Adrenal gland (tissue), 12 donors: ENCODE measurements around the gene ITGA2. TPM values are rescaled to one million over a fixed set of nuclear protein-coding genes. Genes with fewer than 3 reads are reported as not detected.

ENCODE experiments used
- DNase-seq, 7 donors: peaks; one replicate each; pipeline ENCODE4 v3.0.0-alpha.2; 2019 to 2020
- H3K27ac ChIP-seq, 5 donors: fragments of 200-600 bp; sonication (generic) in 4 of 5; 1 replicate in 3 of 5; 2 replicates in 2 of 5; pipeline versions ENCODE4 v1.5.1 to v1.8.0; 2016 to 2020; ENCODE audit warnings: mild to moderate bottlenecking in 1 of 5
- H3K27me3 ChIP-seq: fragments of 200-600 bp; 2 replicates; pipeline ENCODE4 v1.8.0; 2021
- H3K36me3 ChIP-seq, 2 donors: fragments of 200-600 bp; replicated peaks in 1 of 2; 1 replicate in 1 of 2; 2 replicates in 1 of 2; pipeline versions ENCODE4 v1.5.1 to v1.8.0; 2018 to 2022
- H3K4me1 ChIP-seq, 2 donors: fragments of 200-600 bp; replicated peaks in 1 of 2; 1 replicate in 1 of 2; 2 replicates in 1 of 2; pipeline versions ENCODE4 v1.5.1 to v1.8.0; 2018 to 2021
- H3K4me3 ChIP-seq, 4 donors: fragments of 200-600 bp; sonication (generic) in 3 of 4; one replicate each; pipeline ENCODE4 v1.5.1; 2016 to 2018
- H3K9me3 ChIP-seq, 3 donors: fragments of 200-600 bp; sonication (generic) in 1 of 3; replicated peaks in 1 of 3; 1 replicate in 2 of 3; 2 replicates in 1 of 3; pipeline versions ENCODE4 v1.5.1 to v1.8.0; 2016 to 2021
- CTCF ChIP-seq, 6 experiments: fragments of 450-650 bp in 4 of 6; fragments of 200-600 bp in 2 of 6; sonication (generic) in 1 of 6; IDR thresholded peaks; 1 replicate in 5 of 6; 2 replicates in 1 of 6; pipeline versions ENCODE4 v1.5.1 to v1.8.0; 2016 to 2021; ENCODE audit warnings: antibody characterized with exemption in 6 of 6, mild to moderate bottlenecking in 2 of 6, moderate library complexity in 1 of 6
- POLR2A ChIP-seq, 2 donors: fragments of 450-650 bp; IDR thresholded peaks; one replicate each; pipeline ENCODE4 v1.6.1; 2017; ENCODE audit warnings: antibody characterized with exemption in 2 of 2, mild to moderate bottlenecking in 2 of 2, moderate library complexity in 1 of 2
- WGBS, 4 donors: extraction: QIAGEN DNeasy Blood & Tissue Kit in 2 of 4; methylation state at CpG; one replicate each; pipeline versions ENCODE4 v1.1.5 to v1.1.7; 2013 to 2017; 5-methylcytosine and 5-hydroxymethylcytosine counted together
- intact Hi-C, 2 donors: fragments of 100-400 bp; cut with DNase I; formaldehyde crosslinking; loops; one replicate each; pipeline versions ENCODE4 v1.14.1 to v1.15.0; 2022 to 2023
- polyA plus RNA-seq, 3 donors: library from polyadenylated mRNA; stranded (reverse); fragments of 200-250 nt in 2 of 3; fragments of 350-450 nt in 1 of 3; fragmentation: Illumina TruSeq in 1 of 3; extraction: RNeasy Lipid Tissue Mini Kit (QIAGEN cat#74804) in 1 of 3; gene quantifications; one replicate each; pipeline ENCODE4 v1.2.3, GENCODE V29; 2013 to 2014
- total RNA-seq, 9 donors: library from RNA; depleted of rRNA in 4 of 9; stranded (reverse); fragments of >200 nt in 4 of 9; fragments of 120-200 nt in 1 of 9; fragmentation: NEBNext Ultra II Directional in 1 of 9; extraction: Animal tissue kit (Norgen Biotek cat#: 25700) in 1 of 9; gene quantifications; one replicate each; pipeline versions ENCODE4 v1.1.0 to v1.2.4, GENCODE V29; 2013 to 2023
- donor health status: healthy with polysubstance abuse.
- donor health status: Bipolar disorder and iron deficiency.
- donor health status: DM: yes; HTN: yes; CAD: no.
- donor health status: DM: no; HTN: no; CAD: no.
- donor health status: DM: no; HTN: no; CAD: no.
- donor health status: DM: yes; HTN: yes; CAD: no.

Gene ITGA2
- total and polyA plus RNA-seq, 12 donors: 1.8 to 127 (median 20.8) TPM

DNA sequence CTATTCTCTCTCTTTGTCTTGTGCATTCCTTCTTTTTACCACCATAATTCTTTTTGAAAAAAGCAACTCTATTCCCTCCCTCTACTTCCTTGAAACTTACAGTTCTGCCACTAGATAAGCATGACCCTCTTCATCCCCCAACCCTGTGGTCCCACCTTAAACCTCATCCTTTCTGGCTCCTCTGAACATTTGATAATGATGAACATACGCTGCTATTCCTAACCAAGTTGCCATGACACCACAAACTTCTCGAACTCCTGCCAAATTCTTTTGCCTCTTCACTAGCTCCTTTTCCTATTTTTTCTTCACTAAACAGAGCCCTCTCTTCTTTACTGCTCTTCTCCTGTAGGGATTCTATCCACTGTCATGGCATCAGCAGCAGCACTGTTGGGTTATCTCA lies 63.3 kb downstream of the ITGA2 start:
- no peak for TF ChIP-seq POLR2A (IDR thresholded peaks at IDR 0.05)
- no peak for TF ChIP-seq CTCF (IDR thresholded peaks at IDR 0.05)
- Histone ChIP-seq H3K4me1 (no peaks in the 10 kb centered on the region), H3K9me3 (no peaks in the 10 kb centered on the region), H3K4me3 (no peak overlapping the region), H3K27me3 (no peaks in the 10 kb centered on the region), H3K27ac (no peak overlapping the region), H3K36me3 (peaks cover 0 to 5% of the 10 kb centered on the region in 2 donors)
- intact Hi-C loops: no loop called here
- DNase-seq: no peak
- 82 to 90% (median 88%) methylated on average over 2 of the region's 2 CpGs for WGBS, 4 donors

DNA sequence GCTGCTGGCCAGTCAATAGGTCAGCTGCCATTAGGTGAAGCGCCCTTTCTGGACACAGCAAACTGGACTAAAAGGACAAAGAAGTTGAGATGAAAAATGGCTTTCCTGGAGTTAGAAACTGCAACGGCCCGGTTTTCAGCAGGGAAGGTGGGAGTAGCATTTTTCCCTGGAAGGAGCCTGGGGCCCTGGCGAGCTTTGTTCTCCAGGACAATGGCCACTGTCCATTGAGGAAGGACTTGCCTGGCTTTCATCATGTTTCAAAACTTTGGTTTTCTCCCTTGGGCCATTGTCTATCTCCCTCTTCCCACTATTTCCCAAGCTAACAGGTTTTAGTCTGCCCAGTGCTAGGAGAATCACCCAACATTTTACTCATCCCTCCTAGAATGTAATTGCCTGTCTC lies 64.2 kb downstream of the ITGA2 start:
- WGBS, 4 donors: 75 to 90% (median 89%) methylated on average over 4 of the region's 4 CpGs
- no peak for DNase-seq
- Histone ChIP-seq H3K27ac (no peak overlapping the region), H3K27me3 (no peaks in the 10 kb centered on the region), H3K36me3 (peaks cover 0 to 9% of the 10 kb centered on the region in 2 donors), H3K4me1 (no peaks in the 10 kb centered on the region), H3K4me3 (no peak overlapping the region), H3K9me3 (no peaks in the 10 kb centered on the region)
- intact Hi-C loops: no loop called here
- no peak for TF ChIP-seq CTCF (IDR thresholded peaks at IDR 0.05)
- TF ChIP-seq POLR2A (IDR thresholded peaks at IDR 0.05): no peak

- DNase-seq: no peak
- H3K4me3 ChIP-seq: no peak overlapping the region
- H3K27ac ChIP-seq: no peak overlapping the region
- H3K9me3 ChIP-seq: no peaks in the 10 kb centered on the region
- no peaks in the 10 kb centered on the region for H3K27me3 ChIP-seq
- H3K4me1 ChIP-seq: no peaks in the 10 kb centered on the region
- intact Hi-C loops: no loop called here
- peaks cover 0 to 14% of the 10 kb centered on the region in 2 donors for H3K36me3 ChIP-seq
- 73 to 88% (median 86%) methylated on average over 5 of the region's 5 CpGs for WGBS, 4 donors
- TF ChIP-seq POLR2A (IDR thresholded peaks at IDR 0.05) (no peak), CTCF (IDR thresholded peaks at IDR 0.05) (no peak)
These were observed 66.2 kb downstream of the ITGA2 start for GRCh38 chr5:53055365-53055764.

- DNase-seq: no peak
- no peak for TF ChIP-seq CTCF (IDR thresholded peaks at IDR 0.05)
- TF ChIP-seq POLR2A (IDR thresholded peaks at IDR 0.05): no peak
- Histone ChIP-seq H3K36me3 (peaks cover 0 to 9% of the 10 kb centered on the region in 2 donors), H3K4me3 (no peak overlapping the region), H3K27ac (no peak overlapping the region), H3K4me1 (no peaks in the 10 kb centered on the region), H3K9me3 (no peaks in the 10 kb centered on the region), H3K27me3 (no peaks in the 10 kb centered on the region)
- WGBS, 4 donors: 92 to 96% (median 94%) methylated on average over 5 of the region's 5 CpGs
- intact Hi-C loops: no loop called here
These were observed 70.1 kb downstream of the ITGA2 start for GRCh38 chr5:53059281-53059680.
